ENCODE data around the gene CRY2.

DNA sequence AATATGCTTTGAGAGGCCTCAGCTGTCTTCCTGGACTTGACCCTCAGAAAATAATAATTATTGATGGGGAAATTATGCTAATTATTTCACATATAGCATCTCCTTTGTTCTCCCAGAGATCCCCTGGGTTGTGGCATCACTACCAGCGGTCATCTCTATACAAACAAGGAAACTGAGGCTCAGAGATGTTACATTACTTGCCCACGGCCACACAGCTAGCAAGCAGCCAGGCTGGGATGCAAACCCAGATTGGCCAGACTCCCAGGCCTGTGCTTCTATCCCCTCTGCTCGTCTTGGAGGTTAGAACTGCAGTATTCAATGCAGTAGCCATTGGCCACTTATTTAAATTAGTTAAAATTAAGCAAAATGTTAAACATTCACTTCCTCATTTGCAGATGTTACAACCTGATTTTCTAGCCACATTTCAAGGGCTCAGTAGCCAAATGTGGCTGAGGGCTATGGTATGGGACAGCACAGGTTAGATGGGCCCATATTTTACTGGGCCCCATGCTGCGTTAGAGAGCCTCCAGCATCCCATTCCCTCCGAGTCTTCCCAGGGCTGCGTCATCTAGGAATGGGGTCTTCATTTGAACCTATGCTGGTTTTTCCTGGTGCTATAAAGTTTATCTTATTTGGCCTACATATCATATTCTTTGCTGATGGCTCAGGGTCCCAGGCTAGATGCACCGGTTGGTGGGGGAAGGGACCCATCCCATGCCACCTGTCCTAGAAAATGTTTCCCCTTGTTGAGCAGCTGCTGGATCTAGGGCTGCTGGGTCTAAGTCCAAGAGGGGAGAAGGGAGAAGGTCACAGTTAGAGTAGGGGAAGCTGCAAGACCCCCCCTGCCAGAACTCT, 40.1 kb upstream of the CRY2 start:
- no peak for TF ChIP-seq POLR2AphosphoS5 (IDR thresholded peaks at IDR 0.05; ENCODE audit: low read depth, low read length)
- TF ChIP-seq, protein P1, sequence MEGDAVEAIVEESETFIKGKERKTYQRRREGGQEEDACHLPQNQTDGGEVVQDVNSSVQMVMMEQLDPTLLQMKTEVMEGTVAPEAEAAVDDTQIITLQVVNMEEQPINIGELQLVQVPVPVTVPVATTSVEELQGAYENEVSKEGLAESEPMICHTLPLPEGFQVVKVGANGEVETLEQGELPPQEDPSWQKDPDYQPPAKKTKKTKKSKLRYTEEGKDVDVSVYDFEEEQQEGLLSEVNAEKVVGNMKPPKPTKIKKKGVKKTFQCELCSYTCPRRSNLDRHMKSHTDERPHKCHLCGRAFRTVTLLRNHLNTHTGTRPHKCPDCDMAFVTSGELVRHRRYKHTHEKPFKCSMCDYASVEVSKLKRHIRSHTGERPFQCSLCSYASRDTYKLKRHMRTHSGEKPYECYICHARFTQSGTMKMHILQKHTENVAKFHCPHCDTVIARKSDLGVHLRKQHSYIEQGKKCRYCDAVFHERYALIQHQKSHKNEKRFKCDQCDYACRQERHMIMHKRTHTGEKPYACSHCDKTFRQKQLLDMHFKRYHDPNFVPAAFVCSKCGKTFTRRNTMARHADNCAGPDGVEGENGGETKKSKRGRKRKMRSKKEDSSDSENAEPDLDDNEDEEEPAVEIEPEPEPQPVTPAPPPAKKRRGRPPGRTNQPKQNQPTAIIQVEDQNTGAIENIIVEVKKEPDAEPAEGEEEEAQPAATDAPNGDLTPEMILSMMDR (IDR thresholded peaks at IDR 0.05): no peak
- no peak for TF ChIP-seq EZH2phosphoT487 (IDR thresholded peaks at IDR 0.05; ENCODE audit: borderline replicate concordance, low read depth)
- TF ChIP-seq RCOR1 (IDR thresholded peaks at IDR 0.05; ENCODE audit: low read length): no peak
- TF ChIP-seq SMC3 (IDR thresholded peaks at IDR 0.05; ENCODE audit: low read depth, low read length): no peak
- no peak for TF ChIP-seq EP300 (IDR thresholded peaks at IDR 0.05; ENCODE audit: borderline replicate concordance in 1 of 2, low read depth in 1 of 2, low read length in 1 of 2)
